Osteocyte (in vitro differentiated cells): Measurements from ENCODE around the gene LGR4. TPM values are rescaled to one million over a fixed set of nuclear protein-coding genes. Genes with fewer than 3 reads are reported as not detected.

Source experiments
- DNase-seq: peaks from one replicate; pipeline ENCODE4 v3.0.0; 2021; ENCODE audit warnings: mixed read lengths; ENCODE audit not compliant: unreplicated experiment; ENCODE audit errors: extremely low spot score
- H3K27ac Mint-ChIP-seq: one replicate; pipeline ENCODE4 v1.8.0; 2021; ENCODE audit warnings: mild to moderate bottlenecking, mixed read lengths; ENCODE audit not compliant: unreplicated experiment
- H3K27me3 Mint-ChIP-seq: one replicate; pipeline ENCODE4 v1.8.0; 2021; ENCODE audit warnings: mixed read lengths; ENCODE audit not compliant: unreplicated experiment
- H3K36me3 Mint-ChIP-seq: one replicate; pipeline ENCODE4 v1.8.0; 2021; ENCODE audit warnings: mixed read lengths; ENCODE audit not compliant: unreplicated experiment
- H3K4me1 Mint-ChIP-seq: one replicate; pipeline ENCODE4 v1.8.0; 2021; ENCODE audit warnings: mixed read lengths; ENCODE audit not compliant: unreplicated experiment
- H3K4me3 Mint-ChIP-seq: one replicate; pipeline ENCODE4 v1.8.0; 2021; ENCODE audit warnings: mild to moderate bottlenecking, moderate library complexity, mixed read lengths; ENCODE audit not compliant: unreplicated experiment
- H3K9me3 Mint-ChIP-seq: one replicate; pipeline ENCODE4 v1.8.0; 2021; ENCODE audit warnings: mixed read lengths; ENCODE audit not compliant: unreplicated experiment
- total RNA-seq: library from RNA; stranded (reverse); gene quantifications from 2 replicates; pipeline ENCODE4 v1.2.1, GENCODE V29; 2021
- TF ChIP-seq, protein P1 (sequence below): fragments of 200-600 bp; sonication (generic); IDR thresholded peaks from 2 replicates; pipeline ENCODE4 v1.5.0; 2021; ENCODE audit warnings: antibody characterized with exemption, mild to moderate bottlenecking, moderate library complexity

The LGR4 gene
- total RNA-seq, 1 donor from 2014 or later = 61.9 TPM

DNA sequence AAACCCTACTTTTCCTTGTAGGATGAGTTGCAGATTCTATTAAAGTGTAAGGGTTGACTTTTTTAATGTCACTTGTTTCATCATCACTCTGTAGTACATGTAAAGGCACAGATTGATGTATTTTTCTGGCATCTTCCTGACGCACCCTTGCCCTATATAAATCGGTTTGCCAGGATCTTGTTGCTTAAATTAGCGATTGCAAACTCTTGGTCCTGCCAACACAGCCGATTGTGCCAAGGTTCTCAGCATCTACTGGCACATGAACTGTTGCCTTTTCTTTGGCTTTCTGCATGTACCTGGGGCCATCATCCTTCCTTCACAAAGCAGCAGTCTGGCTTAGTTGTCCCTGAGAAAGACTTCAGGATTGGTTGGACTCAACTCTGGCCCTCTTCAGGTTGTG lies 41.5 kb upstream of the LGR4 start:
- no peaks in the 10 kb centered on the region for H3K36me3 Mint-ChIP-seq
- no peaks in the 10 kb centered on the region for H3K4me1 Mint-ChIP-seq
- DNase-seq = no peak
- peaks cover 6% of the 10 kb centered on the region for H3K9me3 Mint-ChIP-seq
- peaks cover 16% of the 10 kb centered on the region for H3K27me3 Mint-ChIP-seq
- no peak overlapping the region for H3K4me3 Mint-ChIP-seq
- no peak overlapping the region for H3K27ac Mint-ChIP-seq
- TF ChIP-seq, protein P1, sequence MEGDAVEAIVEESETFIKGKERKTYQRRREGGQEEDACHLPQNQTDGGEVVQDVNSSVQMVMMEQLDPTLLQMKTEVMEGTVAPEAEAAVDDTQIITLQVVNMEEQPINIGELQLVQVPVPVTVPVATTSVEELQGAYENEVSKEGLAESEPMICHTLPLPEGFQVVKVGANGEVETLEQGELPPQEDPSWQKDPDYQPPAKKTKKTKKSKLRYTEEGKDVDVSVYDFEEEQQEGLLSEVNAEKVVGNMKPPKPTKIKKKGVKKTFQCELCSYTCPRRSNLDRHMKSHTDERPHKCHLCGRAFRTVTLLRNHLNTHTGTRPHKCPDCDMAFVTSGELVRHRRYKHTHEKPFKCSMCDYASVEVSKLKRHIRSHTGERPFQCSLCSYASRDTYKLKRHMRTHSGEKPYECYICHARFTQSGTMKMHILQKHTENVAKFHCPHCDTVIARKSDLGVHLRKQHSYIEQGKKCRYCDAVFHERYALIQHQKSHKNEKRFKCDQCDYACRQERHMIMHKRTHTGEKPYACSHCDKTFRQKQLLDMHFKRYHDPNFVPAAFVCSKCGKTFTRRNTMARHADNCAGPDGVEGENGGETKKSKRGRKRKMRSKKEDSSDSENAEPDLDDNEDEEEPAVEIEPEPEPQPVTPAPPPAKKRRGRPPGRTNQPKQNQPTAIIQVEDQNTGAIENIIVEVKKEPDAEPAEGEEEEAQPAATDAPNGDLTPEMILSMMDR = no peak

DNA sequence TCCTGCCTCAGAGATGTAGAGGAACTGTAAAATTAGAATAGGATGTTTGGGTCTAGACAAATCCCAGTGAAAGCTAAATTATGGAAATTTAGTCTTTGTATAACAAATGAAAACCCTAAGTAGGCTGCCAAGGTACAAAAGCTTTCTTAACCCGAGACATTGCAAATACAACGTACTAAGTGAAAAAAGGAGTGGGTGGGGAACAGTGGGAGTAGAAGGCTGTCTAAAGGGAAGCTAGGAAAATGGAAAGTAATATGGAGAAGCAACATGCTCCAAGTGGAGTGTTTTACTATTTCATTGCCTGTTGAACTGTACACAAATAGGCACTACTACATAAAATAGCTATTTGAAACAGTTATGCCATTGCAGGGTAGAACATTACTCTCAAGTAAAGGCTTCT lies 40.8 kb upstream of the LGR4 start:
- DNase-seq = no peak
- peaks cover 3% of the 10 kb centered on the region for H3K4me1 Mint-ChIP-seq
- peaks cover 9% of the 10 kb centered on the region for H3K27me3 Mint-ChIP-seq
- TF ChIP-seq, protein P1 = no peak
- H3K4me3 Mint-ChIP-seq = no peak overlapping the region
- H3K27ac Mint-ChIP-seq = no peak overlapping the region
- no peaks in the 10 kb centered on the region for H3K36me3 Mint-ChIP-seq
- peaks cover 6% of the 10 kb centered on the region for H3K9me3 Mint-ChIP-seq

DNA sequence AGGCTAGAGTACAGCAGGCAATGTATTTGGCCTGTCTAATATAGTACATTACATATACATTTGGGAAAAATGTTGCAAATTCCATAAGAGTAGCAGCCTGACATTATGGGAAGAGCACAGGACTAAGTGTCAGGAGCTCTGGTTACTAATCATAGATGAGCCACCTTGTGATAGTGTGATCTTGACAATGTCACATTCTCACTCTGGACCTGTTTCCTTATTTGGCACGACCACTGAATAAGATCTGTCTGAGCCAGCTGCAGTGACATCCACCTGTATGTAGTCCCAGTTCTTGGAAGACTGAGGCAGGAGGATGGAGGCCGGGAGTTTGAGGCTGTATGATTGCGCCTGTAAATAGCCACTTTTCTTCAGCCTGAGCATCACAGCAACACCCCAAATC lies 39.6 kb upstream of the LGR4 start:
- DNase-seq = no peak
- no peak overlapping the region for H3K27ac Mint-ChIP-seq
- TF ChIP-seq, protein P1 = no peak
- peaks cover 1% of the 10 kb centered on the region for H3K27me3 Mint-ChIP-seq
- H3K9me3 Mint-ChIP-seq = peaks cover 6% of the 10 kb centered on the region
- peaks cover 13% of the 10 kb centered on the region for H3K4me1 Mint-ChIP-seq
- no peak overlapping the region for H3K4me3 Mint-ChIP-seq
- no peaks in the 10 kb centered on the region for H3K36me3 Mint-ChIP-seq

DNA sequence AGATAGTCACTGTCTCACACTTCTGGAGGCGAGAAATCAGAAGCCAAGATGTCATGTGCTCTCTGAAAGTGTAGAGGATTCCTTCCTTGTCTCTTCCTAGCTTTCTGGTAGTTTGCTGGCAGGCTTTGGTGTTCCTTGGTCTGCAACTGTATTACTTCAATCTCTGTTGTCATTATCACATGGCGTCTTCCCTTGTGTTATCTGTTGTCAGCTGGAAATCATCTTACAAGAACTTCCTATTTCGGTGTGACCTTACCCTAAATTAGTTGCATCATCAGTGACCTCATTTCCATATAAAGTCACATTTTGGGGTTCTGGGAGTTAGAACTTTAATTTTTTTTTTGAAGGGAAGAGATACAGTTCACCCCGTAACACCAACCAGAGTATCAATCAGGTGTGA lies 37.3 kb upstream of the LGR4 start:
- TF ChIP-seq, protein P1 = no peak
- no peaks in the 10 kb centered on the region for H3K9me3 Mint-ChIP-seq
- H3K27me3 Mint-ChIP-seq = no peaks in the 10 kb centered on the region
- no peak overlapping the region for H3K4me3 Mint-ChIP-seq
- H3K4me1 Mint-ChIP-seq = peaks cover 26% of the 10 kb centered on the region
- no peaks in the 10 kb centered on the region for H3K36me3 Mint-ChIP-seq
- no peak for DNase-seq
- no peak overlapping the region for H3K27ac Mint-ChIP-seq

DNA sequence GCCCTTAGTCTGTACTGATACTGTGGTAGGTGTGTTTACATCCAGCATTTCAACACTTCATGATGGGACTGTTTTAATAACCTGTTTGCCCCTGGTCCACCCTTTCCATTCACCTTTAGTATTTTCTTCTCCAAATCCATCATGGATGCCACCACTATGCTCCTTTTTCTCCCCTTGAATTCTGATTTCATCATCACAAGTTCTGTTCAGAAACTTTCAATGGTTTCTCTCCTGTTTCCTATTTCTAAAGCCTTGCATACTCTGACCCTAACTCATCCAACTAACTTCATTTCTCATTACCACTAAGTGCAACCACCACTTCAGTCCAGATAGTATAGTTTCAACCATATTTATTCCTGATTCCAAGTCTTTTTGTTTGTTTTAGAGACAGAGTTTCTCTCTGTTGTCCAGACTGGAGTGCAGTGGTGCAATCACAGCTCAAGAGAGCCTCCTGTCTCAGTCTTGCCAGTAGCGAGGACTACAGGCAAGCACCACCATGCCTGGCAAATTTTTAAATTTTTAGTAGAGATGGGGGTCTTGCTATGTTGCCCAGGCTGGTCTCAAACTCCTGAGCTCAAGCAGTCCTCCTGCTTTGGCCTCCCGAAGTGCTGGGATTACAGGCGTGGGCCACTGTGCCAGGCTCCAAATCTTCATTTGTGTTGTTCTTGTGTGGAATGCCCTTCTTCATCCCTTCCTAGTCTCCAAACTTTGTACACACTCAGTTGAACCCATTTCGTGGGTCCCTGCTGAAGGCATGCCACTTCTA lies 35.1 kb upstream of the LGR4 start:
- TF ChIP-seq, protein P1 = no peak
- Mint-ChIP-seq H3K9me3 (no peaks in the 10 kb centered on the region), H3K4me3 (peak overlapping the region; percentile 100), H3K36me3 (peaks cover 3% of the 10 kb centered on the region), H3K27me3 (no peaks in the 10 kb centered on the region), H3K27ac (peak overlapping the region; percentile 98), H3K4me1 (peaks cover 31% of the 10 kb centered on the region)
- DNase-seq = no peak
